ENCODE data around the gene OR2F2. TPM values are rescaled to one million over a fixed set of nuclear protein-coding genes. Genes with fewer than 3 reads are reported as not detected.
A peak's percentile ranks its signal among the peaks of the same experiment; 100 is the strongest.

The OR2F2 gene
- total RNA-seq, 1 donor from 2014 or later, result not detected

DNA sequence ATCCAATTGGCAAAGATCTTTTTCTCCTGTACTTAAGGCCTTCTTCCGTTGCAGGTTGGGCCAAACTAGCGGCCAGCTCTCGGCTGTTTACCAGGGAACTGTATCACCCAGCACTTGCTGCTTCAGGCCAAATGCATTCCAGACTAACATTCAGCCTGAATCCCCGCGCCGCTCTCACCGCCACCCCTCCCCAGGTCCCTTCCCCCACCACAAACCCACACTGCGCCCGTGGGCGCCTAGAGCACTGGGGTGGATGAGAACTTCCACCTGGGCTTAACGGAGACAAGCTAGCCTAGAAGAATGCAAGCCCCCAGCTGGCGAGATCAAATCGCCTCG is 33.7 kb upstream of the OR2F2 start:
- Mint-ChIP-seq H3K36me3 (ENCODE audit: low read depth) (peaks cover 2% of the 10 kb centered on the region), H3K4me1 (peaks cover 23% of the 10 kb centered on the region), H3K4me3 (peak overlapping the region; percentile 94), H3K27me3 (no peaks in the 10 kb centered on the region), H3K9me3 (no peaks in the 10 kb centered on the region), H3K27ac (peak overlapping the region; percentile 88)
- POLR2A ChIA-PET, result interaction anchor here (1.2 kb wide), 2 partner anchors 8 to 613 kb away, joined by 3 to 5 read pairs; partner anchors contain the start of gene CASP2
- intact Hi-C loops (cut with micrococcal nuclease), result loop anchor here (1.0 to 10.0 kb wide), 5 partner anchors 9 to 936 kb away; partner anchors contain the start of genes CASP2, TMEM139 and TPK1
- CTCF ChIA-PET, result interaction anchor here (0.7 to 1.6 kb wide), 5 partner anchors 13 to 276 kb away, joined by 3 to 4 read pairs (median 3); no protein-coding TSS in a partner anchor
- DNase-seq (no peak), ATAC-seq (ENCODE audit: low read depth) (peak; percentile 15)
- TF ChIP-seq, protein P1, sequence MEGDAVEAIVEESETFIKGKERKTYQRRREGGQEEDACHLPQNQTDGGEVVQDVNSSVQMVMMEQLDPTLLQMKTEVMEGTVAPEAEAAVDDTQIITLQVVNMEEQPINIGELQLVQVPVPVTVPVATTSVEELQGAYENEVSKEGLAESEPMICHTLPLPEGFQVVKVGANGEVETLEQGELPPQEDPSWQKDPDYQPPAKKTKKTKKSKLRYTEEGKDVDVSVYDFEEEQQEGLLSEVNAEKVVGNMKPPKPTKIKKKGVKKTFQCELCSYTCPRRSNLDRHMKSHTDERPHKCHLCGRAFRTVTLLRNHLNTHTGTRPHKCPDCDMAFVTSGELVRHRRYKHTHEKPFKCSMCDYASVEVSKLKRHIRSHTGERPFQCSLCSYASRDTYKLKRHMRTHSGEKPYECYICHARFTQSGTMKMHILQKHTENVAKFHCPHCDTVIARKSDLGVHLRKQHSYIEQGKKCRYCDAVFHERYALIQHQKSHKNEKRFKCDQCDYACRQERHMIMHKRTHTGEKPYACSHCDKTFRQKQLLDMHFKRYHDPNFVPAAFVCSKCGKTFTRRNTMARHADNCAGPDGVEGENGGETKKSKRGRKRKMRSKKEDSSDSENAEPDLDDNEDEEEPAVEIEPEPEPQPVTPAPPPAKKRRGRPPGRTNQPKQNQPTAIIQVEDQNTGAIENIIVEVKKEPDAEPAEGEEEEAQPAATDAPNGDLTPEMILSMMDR (IDR thresholded peaks at IDR 0.05), result no peak

DNA sequence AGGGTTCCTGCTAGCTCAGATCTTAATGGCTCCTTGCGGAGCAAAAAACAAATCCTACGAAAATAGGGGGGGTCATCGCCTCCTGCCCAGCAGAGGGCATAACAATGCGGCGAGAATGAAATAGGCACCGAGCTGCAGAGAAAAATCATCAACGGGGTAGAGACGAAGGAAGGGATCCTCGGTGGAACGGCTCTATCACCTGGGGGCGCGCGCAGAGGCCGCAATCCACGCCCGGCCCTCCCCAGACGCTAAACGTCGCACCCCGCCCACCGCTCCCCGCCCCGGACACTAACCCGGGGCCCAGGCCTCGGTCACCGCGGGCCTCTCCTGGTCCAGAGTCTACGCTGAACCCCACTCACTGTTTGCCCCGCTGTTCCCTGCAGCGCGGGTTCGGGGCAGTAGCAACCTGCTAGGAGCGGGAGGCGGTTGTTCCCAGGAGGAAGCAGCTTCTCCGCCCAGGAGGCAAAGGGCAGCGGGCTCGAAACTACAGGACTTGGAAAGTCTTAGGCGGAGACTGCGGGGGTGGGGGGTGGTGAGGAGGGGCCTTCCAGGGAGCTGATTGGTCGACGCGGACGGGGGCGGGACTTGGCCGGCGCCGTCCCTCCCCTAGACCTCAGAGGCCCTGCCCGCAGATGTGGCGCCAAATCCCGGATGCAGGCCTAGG is 33.2 kb upstream of the OR2F2 start, which contains the start of gene TCAF1:
TCAF1 (minus strand) TSS at position 509 of the 664 bp plus-strand sequence. CDS start 25,568 bp downstream, outside the sequence.
- Mint-ChIP-seq H3K4me3 (peak within 1 kb of the TSS; percentile 94), H3K27ac (peak within 1 kb of the TSS; percentile 88), H3K9me3 (no peaks in the 10 kb centered on the region), H3K4me1 (peaks cover 23% of the 10 kb centered on the region), H3K27me3 (no peaks in the 10 kb centered on the region), H3K36me3 (ENCODE audit: low read depth) (peaks cover 2% of the 10 kb centered on the region)
- peak; percentile 96 for ATAC-seq (ENCODE audit: low read depth)
- TF ChIP-seq, protein P1 (IDR thresholded peaks at IDR 0.05), result no peak
- CTCF ChIA-PET, result interaction anchor here (0.7 to 1.6 kb wide), 7 partner anchors 10 to 276 kb away, joined by 3 to 4 read pairs (median 3); no protein-coding TSS in a partner anchor
- POLR2A ChIA-PET, result interaction anchor here (0.6 to 1.2 kb wide), 7 partner anchors 9 to 893 kb away, joined by 3 to 6 read pairs (median 5); partner anchors contain the start of gene CASP2
- DNase-seq, result peak; percentile 85
- intact Hi-C loops (cut with micrococcal nuclease), result loop anchor here (1.0 to 10.0 kb wide), 6 partner anchors 9 to 936 kb away; partner anchors contain the start of genes CASP2, TMEM139 and TPK1

DNA sequence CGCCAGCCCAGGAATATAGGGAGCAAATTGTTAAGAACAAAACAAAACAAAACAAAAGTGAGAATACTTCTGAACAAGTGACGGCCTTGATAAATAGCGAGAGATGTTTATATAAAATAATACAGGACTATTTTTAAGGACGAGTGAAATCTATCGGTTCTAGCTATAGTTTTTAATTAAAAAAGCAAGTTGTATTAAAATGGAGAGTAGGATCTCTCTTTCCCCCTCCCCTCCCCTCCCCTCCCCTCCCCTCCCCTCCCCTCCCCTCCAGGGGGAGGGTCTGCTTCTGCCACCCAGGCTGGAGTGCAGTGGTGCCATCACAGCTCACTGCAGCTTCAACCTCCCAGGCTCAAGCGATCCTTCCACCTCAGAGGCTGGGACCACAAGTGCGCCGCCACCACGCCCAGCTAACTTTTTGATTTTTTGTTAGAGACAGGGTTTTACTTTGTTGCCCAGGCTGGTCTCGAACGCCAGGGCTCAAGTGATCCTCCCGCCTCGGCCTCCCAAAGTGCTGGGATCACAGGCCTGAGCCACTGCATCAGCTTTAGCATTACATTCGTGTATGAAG is 32.6 kb upstream of the OR2F2 start:
- H3K27me3 Mint-ChIP-seq, result peaks cover 2% of the 10 kb centered on the region
- TF ChIP-seq, protein P1 (IDR thresholded peaks at IDR 0.05), result no peak
- H3K36me3 Mint-ChIP-seq (ENCODE audit: low read depth), result peaks cover 2% of the 10 kb centered on the region
- ChIA-PET CTCF (interaction anchor here (0.8 to 1.6 kb wide), 4 partner anchors 11 to 226 kb away, joined by 3 read pairs; no protein-coding TSS in a partner anchor), POLR2A (interaction anchor here (0.6 to 1.2 kb wide), 7 partner anchors 9 to 893 kb away, joined by 3 to 6 read pairs (median 5); partner anchors contain the start of gene CASP2)
- DNase-seq (no peak), ATAC-seq (ENCODE audit: low read depth) (no peak)
- intact Hi-C loops (cut with micrococcal nuclease), result loop anchor here (1.0 to 10.0 kb wide), 3 partner anchors 522 to 935 kb away; partner anchors contain the start of genes CASP2, TMEM139 and TPK1
- H3K9me3 Mint-ChIP-seq, result no peaks in the 10 kb centered on the region
- peak overlapping the region; percentile 94 for H3K4me3 Mint-ChIP-seq
- H3K27ac Mint-ChIP-seq, result peak overlapping the region; percentile 88
- peaks cover 23% of the 10 kb centered on the region for H3K4me1 Mint-ChIP-seq

DNA sequence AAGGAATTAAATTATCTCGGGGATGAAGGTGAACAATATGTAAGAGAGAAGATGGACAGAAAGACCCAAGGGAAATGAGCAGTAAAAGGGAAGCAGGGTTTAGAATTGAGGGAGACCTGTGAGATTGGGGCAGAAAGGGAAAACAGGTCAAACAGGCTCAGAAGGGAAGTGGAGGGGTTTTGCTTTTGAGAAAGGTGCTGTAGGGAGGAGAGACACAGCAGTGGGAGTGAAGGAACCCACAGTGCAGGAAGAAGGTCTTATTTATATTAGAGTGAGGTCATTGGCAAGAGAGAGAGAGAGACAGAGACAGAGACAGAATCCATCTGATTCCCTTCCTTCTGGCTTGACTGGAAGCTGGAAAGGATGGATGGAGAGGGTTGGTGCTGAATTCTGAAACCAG is 29.5 kb upstream of the OR2F2 start:
- Mint-ChIP-seq H3K4me1 (peaks cover 14% of the 10 kb centered on the region), H3K27me3 (peaks cover 11% of the 10 kb centered on the region), H3K9me3 (no peaks in the 10 kb centered on the region), H3K27ac (no peak overlapping the region), H3K36me3 (ENCODE audit: low read depth) (peaks cover 2% of the 10 kb centered on the region), H3K4me3 (no peak overlapping the region)
- CTCF ChIA-PET, result no interaction called here
- no peak for DNase-seq
- intact Hi-C loops (cut with micrococcal nuclease), result loop anchor here (10.0 kb wide), 1 partner anchor 621 kb away; the partner anchor contains the start of genes CASP2 and TMEM139
- ATAC-seq (ENCODE audit: low read depth), result no peak
- POLR2A ChIA-PET, result interaction anchor here (0.7 kb wide), 1 partner anchor 22 kb away, joined by 4 read pairs; no protein-coding TSS in a partner anchor
- TF ChIP-seq, protein P1 (IDR thresholded peaks at IDR 0.05), result no peak

Data from activated B cell treated with CpG ODN at 0.5 μM for 24 hours (primary cell).